ENCODE measurements around the gene DCLK1. TPM values are rescaled to one million over a fixed set of nuclear protein-coding genes. Genes with fewer than 3 reads are reported as not detected.

The DCLK1 gene
- total RNA-seq, 4 donors from 2014 or later, result 11.9 to 26.4 (median 15.5) TPM

GRCh38 chr13:35856084-35856483, 275.1 kb downstream of the DCLK1 start:
- Histone ChIP-seq H3K9me3 (no peaks in the 10 kb centered on the region), H3K4me1 (no peaks in the 10 kb centered on the region), H3K27ac (no peak overlapping the region), H3K27me3 (no peaks in the 10 kb centered on the region), H3K36me3 (no peaks in the 10 kb centered on the region), H3K4me3 (replicated peaks in 1 of 3) (no peak overlapping the region)
- no peak for DNase-seq
- TF ChIP-seq POLR2A (IDR thresholded peaks at IDR 0.05) (no peak), CTCF (IDR thresholded peaks at IDR 0.05) (no peak)
- WGBS, 2 donors, result 65 to 86% methylated on average over 4 of the region's 4 CpGs
- intact Hi-C loops (cut with DNase I), result no loop called here

- WGBS, 2 donors, result 36 to 37% methylated on average over 12 of the region's 12 CpGs
- H3K36me3 ChIP-seq, result no peaks in the 10 kb centered on the region
- H3K9me3 ChIP-seq, result no peaks in the 10 kb centered on the region
- H3K4me3 ChIP-seq (replicated peaks in 1 of 3), result no peak overlapping the region
- no peak overlapping the region for H3K27ac ChIP-seq
- TF ChIP-seq POLR2A (IDR thresholded peaks at IDR 0.05), result no peak
- no peak for TF ChIP-seq CTCF (IDR thresholded peaks at IDR 0.05)
- DNase-seq, result no peak
- no peaks in the 10 kb centered on the region for H3K27me3 ChIP-seq
- intact Hi-C loops (cut with DNase I), result no loop called here
- no peaks in the 10 kb centered on the region for H3K4me1 ChIP-seq
Measured at GRCh38 chr13:35855531-35856019, 275.6 kb downstream of the DCLK1 start.

GRCh38 chr13:35854286-35854685, 276.9 kb downstream of the DCLK1 start:
- Histone ChIP-seq H3K9me3 (no peaks in the 10 kb centered on the region), H3K27me3 (no peaks in the 10 kb centered on the region), H3K4me1 (no peaks in the 10 kb centered on the region), H3K4me3 (replicated peaks in 1 of 3) (no peak overlapping the region), H3K27ac (no peak overlapping the region), H3K36me3 (no peaks in the 10 kb centered on the region)
- intact Hi-C loops (cut with DNase I), result no loop called here
- no peak for DNase-seq
- no peak for TF ChIP-seq CTCF (IDR thresholded peaks at IDR 0.05)
- no peak for TF ChIP-seq POLR2A (IDR thresholded peaks at IDR 0.05)
- WGBS, 2 donors, result 85 to 90% methylated on average over 8 of the region's 8 CpGs

- WGBS, 2 donors, result 90 to 98% methylated on average over 3 of the region's 3 CpGs
- Histone ChIP-seq H3K27ac (no peak overlapping the region), H3K4me1 (no peaks in the 10 kb centered on the region), H3K27me3 (no peaks in the 10 kb centered on the region), H3K9me3 (no peaks in the 10 kb centered on the region), H3K4me3 (replicated peaks in 1 of 3) (no peak overlapping the region), H3K36me3 (no peaks in the 10 kb centered on the region)
- no peak for DNase-seq
- no peak for TF ChIP-seq CTCF (IDR thresholded peaks at IDR 0.05)
- no peak for TF ChIP-seq POLR2A (IDR thresholded peaks at IDR 0.05)
- intact Hi-C loops (cut with DNase I), result no loop called here
Measured at GRCh38 chr13:35851881-35852280, 279.3 kb downstream of the DCLK1 start.

- no peak for DNase-seq
- Histone ChIP-seq H3K36me3 (no peaks in the 10 kb centered on the region), H3K27ac (no peak overlapping the region), H3K4me1 (no peaks in the 10 kb centered on the region), H3K4me3 (replicated peaks in 1 of 3) (no peak overlapping the region), H3K9me3 (no peaks in the 10 kb centered on the region), H3K27me3 (no peaks in the 10 kb centered on the region)
- TF ChIP-seq POLR2A (IDR thresholded peaks at IDR 0.05) (no peak), CTCF (IDR thresholded peaks at IDR 0.05) (no peak)
- 75 to 79% methylated on average over 5 of the region's 5 CpGs for WGBS, 2 donors
- intact Hi-C loops (cut with DNase I), result no loop called here
Measured at GRCh38 chr13:35851356-35851755, 279.8 kb downstream of the DCLK1 start.
